ENCODE measurements around the gene S100A5. TPM values are rescaled to one million over a fixed set of nuclear protein-coding genes. Genes with fewer than 3 reads are reported as not detected.

Gene S100A5
- total RNA-seq, 4 donors from 2014 or later: not detected

- no peak for TF ChIP-seq POLR2A (IDR thresholded peaks at IDR 0.05)
- TF ChIP-seq, protein P1, sequence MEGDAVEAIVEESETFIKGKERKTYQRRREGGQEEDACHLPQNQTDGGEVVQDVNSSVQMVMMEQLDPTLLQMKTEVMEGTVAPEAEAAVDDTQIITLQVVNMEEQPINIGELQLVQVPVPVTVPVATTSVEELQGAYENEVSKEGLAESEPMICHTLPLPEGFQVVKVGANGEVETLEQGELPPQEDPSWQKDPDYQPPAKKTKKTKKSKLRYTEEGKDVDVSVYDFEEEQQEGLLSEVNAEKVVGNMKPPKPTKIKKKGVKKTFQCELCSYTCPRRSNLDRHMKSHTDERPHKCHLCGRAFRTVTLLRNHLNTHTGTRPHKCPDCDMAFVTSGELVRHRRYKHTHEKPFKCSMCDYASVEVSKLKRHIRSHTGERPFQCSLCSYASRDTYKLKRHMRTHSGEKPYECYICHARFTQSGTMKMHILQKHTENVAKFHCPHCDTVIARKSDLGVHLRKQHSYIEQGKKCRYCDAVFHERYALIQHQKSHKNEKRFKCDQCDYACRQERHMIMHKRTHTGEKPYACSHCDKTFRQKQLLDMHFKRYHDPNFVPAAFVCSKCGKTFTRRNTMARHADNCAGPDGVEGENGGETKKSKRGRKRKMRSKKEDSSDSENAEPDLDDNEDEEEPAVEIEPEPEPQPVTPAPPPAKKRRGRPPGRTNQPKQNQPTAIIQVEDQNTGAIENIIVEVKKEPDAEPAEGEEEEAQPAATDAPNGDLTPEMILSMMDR (IDR thresholded peaks at IDR 0.05 in 4 of 5, conservative IDR thresholded peaks at IDR 0.05 in 1 of 5): no peak
- ATAC-seq: no peak
- no peaks in the 10 kb centered on the region for H3K9me3 ChIP-seq
- peaks cover 30 to 64% of the 10 kb centered on the region in 2 donors for H3K4me1 ChIP-seq
- peak overlapping the region in 3 of 4 donors; percentile 64 to 81 (median 81) for H3K27ac ChIP-seq
- intact Hi-C loops (cut with DNase I; ENCODE audit: low total_unique reads): no loop called here
- no peak for DNase-seq
- no peaks in the 10 kb centered on the region for H3K36me3 ChIP-seq
- H3K27me3 ChIP-seq: no peaks in the 10 kb centered on the region
- in situ Hi-C loops (cut with MboI; ENCODE audit: low sequenced_read_pairs in 4 of 4): loop anchor here in 1 of 4 donors (25.0 kb wide), 1 partner anchor 440 kb away; the partner anchor contains the start of genes JTB, RAB13 and RPS27
- peak overlapping the region in 1 of 4 donors; percentile 48 for H3K4me3 ChIP-seq
These were observed 6.2 kb upstream of the S100A5 start for GRCh38 chr1:153546796-153547559.

DNA sequence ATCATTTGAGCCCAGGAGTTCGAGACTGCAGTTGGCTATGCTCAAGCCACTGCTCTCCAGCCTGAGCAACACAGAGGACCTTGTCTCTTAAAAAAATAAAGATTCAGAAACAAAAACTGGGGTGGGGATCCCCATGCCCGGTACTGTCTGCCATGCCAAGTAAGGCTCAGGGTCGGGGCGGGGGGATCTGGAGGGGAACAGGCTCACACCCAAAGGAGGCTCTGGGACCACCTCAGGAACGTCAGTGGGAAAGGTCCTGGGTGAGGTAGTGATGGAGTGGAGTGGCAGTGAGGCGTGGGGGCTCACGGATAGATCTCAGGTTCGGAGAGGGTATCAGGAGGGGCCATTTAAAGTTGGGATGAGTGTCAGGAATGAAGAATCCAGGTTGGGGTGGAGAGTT is 5.6 kb upstream of the S100A5 start:
- Histone ChIP-seq H3K9me3 (no peaks in the 10 kb centered on the region), H3K27me3 (no peaks in the 10 kb centered on the region), H3K36me3 (no peaks in the 10 kb centered on the region), H3K4me1 (peaks cover 30 to 64% of the 10 kb centered on the region in 2 donors), H3K27ac (peak overlapping the region; percentile 63 to 81 (median 72)), H3K4me3 (peak overlapping the region in 1 of 4 donors; percentile 48)
- TF ChIP-seq, protein P1 (IDR thresholded peaks at IDR 0.05 in 4 of 5, conservative IDR thresholded peaks at IDR 0.05 in 1 of 5): no peak
- TF ChIP-seq POLR2A (IDR thresholded peaks at IDR 0.05): no peak
- in situ Hi-C loops (cut with MboI; ENCODE audit: low sequenced_read_pairs in 4 of 4): loop anchor here in 1 of 4 donors (25.0 kb wide), 1 partner anchor 441 kb away; the partner anchor contains the start of genes JTB, RAB13 and RPS27
- intact Hi-C loops (cut with DNase I; ENCODE audit: low total_unique reads): no loop called here
- DNase-seq (no peak), ATAC-seq (no peak)

DNA sequence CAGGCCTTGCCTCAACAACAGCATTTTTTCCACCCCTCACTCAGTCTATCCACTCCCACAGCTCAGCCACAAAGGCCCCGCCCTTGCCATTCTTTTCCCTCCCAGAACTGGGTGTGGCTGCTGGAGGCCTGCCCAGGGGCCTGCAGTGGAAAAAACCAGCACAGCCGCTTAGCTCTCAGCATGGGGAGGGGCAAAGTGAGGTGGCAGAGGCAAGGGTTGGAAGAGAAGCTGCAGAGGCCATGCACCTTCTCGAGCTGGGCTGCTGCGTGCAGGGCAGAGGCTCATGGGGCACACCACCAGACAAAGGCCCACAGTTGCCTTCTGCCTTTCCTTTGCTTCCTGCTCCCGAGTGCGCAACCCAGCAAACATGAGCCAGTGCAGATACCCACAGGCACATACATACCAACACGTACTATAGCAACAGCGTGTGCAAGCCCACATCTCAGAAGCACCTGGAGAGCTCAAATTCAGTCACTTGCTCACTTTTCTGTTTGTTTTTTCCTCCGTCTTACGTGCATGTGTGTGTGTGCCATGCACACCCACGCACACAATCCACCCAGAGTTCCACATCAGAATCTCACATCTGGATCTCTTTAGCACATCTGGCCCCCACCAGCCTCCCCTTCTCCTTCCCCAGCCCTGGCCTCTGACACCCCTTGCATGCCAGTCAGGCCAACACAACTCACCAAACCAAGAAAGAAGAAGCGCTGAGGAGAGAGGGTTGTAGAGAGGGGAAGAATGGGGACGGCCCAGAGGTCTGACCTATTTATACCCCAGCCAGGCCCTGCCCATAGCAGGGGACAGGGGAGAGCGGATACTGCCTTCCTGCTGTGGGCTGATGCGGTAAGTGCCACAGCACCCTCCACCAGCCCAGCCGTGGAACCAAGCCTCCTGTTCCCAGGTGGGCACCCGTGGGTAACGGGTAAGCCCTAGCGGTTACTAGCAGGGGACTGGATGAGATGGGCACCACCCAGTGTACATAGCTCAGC is 4.6 kb upstream of the S100A5 start, which contains the start of gene S100A4:
S100A4 (minus strand) TSS at position 740 of the 989 bp plus-strand sequence. CDS start 1,012 bp downstream, outside the sequence.
- Histone ChIP-seq H3K4me1 (peaks cover 30 to 64% of the 10 kb centered on the region in 2 donors), H3K9me3 (no peaks in the 10 kb centered on the region), H3K4me3 (peak within 1 kb of the TSS; percentile 41 to 48 (median 46)), H3K36me3 (no peaks in the 10 kb centered on the region), H3K27ac (peak within 1 kb of the TSS; percentile 63 to 81 (median 72)), H3K27me3 (no peaks in the 10 kb centered on the region)
- DNase-seq (peak; percentile 88 to 96), ATAC-seq (peak; percentile 87)
- intact Hi-C loops (cut with DNase I; ENCODE audit: low total_unique reads) (no loop called here), in situ Hi-C loops (cut with MboI; ENCODE audit: low sequenced_read_pairs in 4 of 4) (loop anchor here in 1 of 4 donors (25.0 kb wide), 1 partner anchor 442 kb away; the partner anchor contains the start of genes JTB, RAB13 and RPS27)
- TF ChIP-seq, protein P1 (IDR thresholded peaks at IDR 0.05 in 4 of 5, conservative IDR thresholded peaks at IDR 0.05 in 1 of 5): no peak
- TF ChIP-seq POLR2A (IDR thresholded peaks at IDR 0.05): peak; percentile 25 to 26

GRCh38 chr1:153544453-153545066 is 3.8 kb upstream of the S100A5 start:
- intact Hi-C loops (cut with DNase I; ENCODE audit: low total_unique reads): no loop called here
- TF ChIP-seq, protein P1 (IDR thresholded peaks at IDR 0.05 in 4 of 5, conservative IDR thresholded peaks at IDR 0.05 in 1 of 5): no peak
- TF ChIP-seq POLR2A (IDR thresholded peaks at IDR 0.05): no peak
- DNase-seq (no peak), ATAC-seq (peak; percentile 3 to 4)
- in situ Hi-C loops (cut with MboI; ENCODE audit: low sequenced_read_pairs in 4 of 4): loop anchor here in 1 of 4 donors (25.0 kb wide), 1 partner anchor 443 kb away; the partner anchor contains the start of genes JTB, RAB13 and RPS27
- H3K36me3 ChIP-seq: no peaks in the 10 kb centered on the region
- peak overlapping the region; percentile 32 to 48 (median 43) for H3K4me3 ChIP-seq
- peaks cover 27 to 59% of the 10 kb centered on the region in 2 donors for H3K4me1 ChIP-seq
- H3K27ac ChIP-seq: peak overlapping the region; percentile 63 to 81 (median 72)
- no peaks in the 10 kb centered on the region for H3K27me3 ChIP-seq
- H3K9me3 ChIP-seq: no peaks in the 10 kb centered on the region

All from gastrocnemius medialis (tissue), 4 donors.